SK-N-SH (cell line): ENCODE measurements around the gene RGS6. TPM values are rescaled to one million over a fixed set of nuclear protein-coding genes. Genes with fewer than 3 reads are reported as not detected.

ENCODE experiments used
- CTCF ChIA-PET: fragments of 300-600, 350-600 bp; formaldehyde crosslinking; extraction: SDS; loops from one replicate; lab custom pipeline; 2021; lab: Yijun Ruan, JAX
- POLR2A ChIA-PET: fragments of 350-600 bp; sonication (Branson Sonifier 250); formaldehyde crosslinking; extraction: SDS; loops from one replicate; lab custom pipeline; 2020; ENCODE audit warnings: antibody characterized with exemption, inconsistent platforms; lab: Yijun Ruan, JAX
- DNase-seq: peaks from one replicate; pipeline ENCODE4 v3.0.0; 2012
- H2AFZ ChIP-seq: fragments of 200-600 bp; sonication (generic); 2 replicates; pipeline ENCODE4 v1.8.1; 2016; ENCODE audit warnings: antibody characterized with exemption, mild to moderate bottlenecking, low read depth
- H3F3A ChIP-seq: fragments of 200-600 bp; sonication (generic); replicated peaks from 2 replicates; pipeline ENCODE3; 2016; ENCODE audit warnings: antibody characterized with exemption, mild to moderate bottlenecking; ENCODE audit not compliant: insufficient read depth
- H3K27ac ChIP-seq, 2 experiments: fragments of 200-500 bp in 1 of 2; fragments of 200-600 bp in 1 of 2; sonication (Bioruptor generic) in 1 of 2; sonication (generic), shearing (Covaris generic) in 1 of 2; 2 replicates each; pipeline versions ENCODE4 v1.5.1 to v1.6.1; 2014 to 2016; ENCODE audit warnings: low read depth in 2 of 2, inconsistent platforms in 1 of 2, low read length in 1 of 2, mild to moderate bottlenecking in 1 of 2, mixed read lengths in 1 of 2
- H3K27me3 ChIP-seq: fragments of 200-600 bp; sonication (generic), shearing (Covaris generic); 2 replicates; pipeline ENCODE4 v1.6.1; 2016; ENCODE audit warnings: mixed run types; ENCODE audit not compliant: insufficient read depth
- H3K36me3 ChIP-seq, 2 experiments: fragments of 200-500 bp in 1 of 2; fragments of 200-600 bp in 1 of 2; sonication (Bioruptor generic) in 1 of 2; sonication (generic) in 1 of 2; replicated peaks in 1 of 2; 2 replicates each; pipeline versions ENCODE3 to v1.5.1; 2014 to 2016; ENCODE audit warnings: low read length in 1 of 2, mild to moderate bottlenecking in 1 of 2; ENCODE audit not compliant: insufficient read depth in 2 of 2, control insufficient read depth in 1 of 2
- H3K4me1 ChIP-seq, 2 experiments: fragments of 200-500 bp in 1 of 2; fragments of 200-600 bp in 1 of 2; sonication (Bioruptor generic) in 1 of 2; sonication (generic), shearing (Covaris generic) in 1 of 2; 2 replicates each; pipeline versions ENCODE4 v1.5.1 to v1.6.1; 2014 to 2016; ENCODE audit warnings: low read depth in 1 of 2, low read length in 1 of 2, mixed run types in 1 of 2; ENCODE audit not compliant: insufficient read depth in 2 of 2, control insufficient read depth in 1 of 2
- H3K4me2 ChIP-seq: fragments of 200-600 bp; sonication (generic), shearing (Covaris generic); 2 replicates; pipeline ENCODE4 v1.6.1; 2017; ENCODE audit warnings: mixed run types
- H3K4me3 ChIP-seq, 2 experiments: fragments of 200-500 bp in 1 of 2; fragments of 200-600 bp in 1 of 2; sonication (Bioruptor generic) in 1 of 2; sonication (generic), shearing (Covaris generic) in 1 of 2; 2 replicates each; pipeline versions ENCODE4 v1.5.1 to v1.8.1; 2014 to 2016; ENCODE audit warnings: low read depth in 2 of 2, inconsistent platforms in 1 of 2, low read length in 1 of 2, mild to moderate bottlenecking in 1 of 2, mixed read lengths in 1 of 2, moderate library complexity in 1 of 2
- H3K79me2 ChIP-seq: fragments of 200-600 bp; sonication (generic); 2 replicates; pipeline ENCODE4 v1.8.1; 2017; ENCODE audit warnings: mild to moderate bottlenecking; ENCODE audit not compliant: insufficient read depth
- H3K9ac ChIP-seq: fragments of 200-600 bp; sonication (generic); 2 replicates; pipeline ENCODE4 v1.6.1; 2017; ENCODE audit warnings: mixed run types
- H3K9me2 ChIP-seq: fragments of 200-600 bp; sonication (generic); 2 replicates; pipeline ENCODE4 v1.6.1; 2017; ENCODE audit warnings: mixed run types
- H3K9me3 ChIP-seq: fragments of 200-600 bp; sonication (generic); 2 replicates; pipeline ENCODE4 v1.6.1; 2017; ENCODE audit warnings: mixed run types, mild to moderate bottlenecking, moderate library complexity
- H4K20me1 ChIP-seq: fragments of 200-600 bp; sonication (generic); 2 replicates; pipeline ENCODE4 v1.6.1; 2017; ENCODE audit warnings: mild to moderate bottlenecking, mixed run types; ENCODE audit not compliant: insufficient read depth
- ELF1 ChIP-seq: IDR thresholded peaks from 2 replicates; pipeline ENCODE4 v1.4.0; 2012
- EZH2phosphoT487 ChIP-seq: fragments of 200-600 bp; sonication (generic); IDR thresholded peaks from 2 replicates; pipeline ENCODE4 v1.6.1; 2017; ENCODE audit warnings: low read depth, mixed run types, mild to moderate bottlenecking, antibody characterized with exemption, moderate library complexity, borderline replicate concordance
- MXI1 ChIP-seq: IDR thresholded peaks from 2 replicates; pipeline ENCODE4 v1.6.1; 2012; ENCODE audit warnings: mild to moderate bottlenecking, low read depth, low read length, improper control_type of control experiment
- NRF1 ChIP-seq: IDR thresholded peaks from 2 replicates; pipeline ENCODE4 v1.6.1; 2012; ENCODE audit warnings: low read depth, mild to moderate bottlenecking, low read length
- POLR2AphosphoS5 ChIP-seq: IDR thresholded peaks from 2 replicates; pipeline ENCODE4 v1.6.1; 2012; ENCODE audit warnings: low read depth, low read length
- RAD21 ChIP-seq: IDR thresholded peaks from 2 replicates; pipeline ENCODE4 v1.6.1; 2012; ENCODE audit warnings: mild to moderate bottlenecking, low read length
- RXRA ChIP-seq: IDR thresholded peaks from 2 replicates; pipeline ENCODE4 v1.4.0; 2012; ENCODE audit warnings: low read depth, mild to moderate bottlenecking, borderline replicate concordance
- SIN3A ChIP-seq: IDR thresholded peaks from 2 replicates; pipeline ENCODE4 v1.6.1; 2012; ENCODE audit warnings: low read depth, mild to moderate bottlenecking, low read length, moderate library complexity, borderline replicate concordance
- SMC3 ChIP-seq: IDR thresholded peaks from 2 replicates; pipeline ENCODE4 v1.6.1; 2012; ENCODE audit warnings: low read depth, low read length, improper control_type of control experiment
- TEAD4 ChIP-seq: IDR thresholded peaks from 2 replicates; pipeline ENCODE4 v1.4.0; 2012; ENCODE audit warnings: mild to moderate bottlenecking, borderline replicate concordance; ENCODE audit not compliant: insufficient read depth
- YY1 ChIP-seq: IDR thresholded peaks from 2 replicates; pipeline ENCODE4 v1.4.0; 2012; ENCODE audit warnings: low read depth, mild to moderate bottlenecking
- WGBS: methylation state at CpG from one replicate; pipeline ENCODE4 v1.1.6; 2017; ENCODE audit warnings: low lambda C conversion rate; 5-methylcytosine and 5-hydroxymethylcytosine counted together
- polyA plus RNA-seq, 3 experiments: library from polyadenylated mRNA; depleted of rRNA; stranded (reverse); fragments of >200 nt; gene quantifications; 2 replicates each; pipeline ENCODE4 v1.2.3, GENCODE V29; 2012
- TF ChIP-seq, protein P1 (sequence below): IDR thresholded peaks from 2 replicates; pipeline ENCODE4 v1.4.0; 2012; ENCODE audit warnings: low read depth, borderline replicate concordance
- TF ChIP-seq, protein P2 (sequence below): fragments of 200-600 bp; sonication (generic); IDR thresholded peaks from 2 replicates; pipeline ENCODE4 v1.6.1; 2017; ENCODE audit warnings: antibody characterized with exemption, mild to moderate bottlenecking, moderate library complexity
- TF ChIP-seq, protein P3 (sequence below): IDR thresholded peaks from 2 replicates; pipeline ENCODE4 v1.4.0; 2012; ENCODE audit warnings: low read depth

Gene RGS6
- polyA plus RNA-seq, 1 of the 3 experiments (the other 2 are of a cell fraction): not detected

DNA sequence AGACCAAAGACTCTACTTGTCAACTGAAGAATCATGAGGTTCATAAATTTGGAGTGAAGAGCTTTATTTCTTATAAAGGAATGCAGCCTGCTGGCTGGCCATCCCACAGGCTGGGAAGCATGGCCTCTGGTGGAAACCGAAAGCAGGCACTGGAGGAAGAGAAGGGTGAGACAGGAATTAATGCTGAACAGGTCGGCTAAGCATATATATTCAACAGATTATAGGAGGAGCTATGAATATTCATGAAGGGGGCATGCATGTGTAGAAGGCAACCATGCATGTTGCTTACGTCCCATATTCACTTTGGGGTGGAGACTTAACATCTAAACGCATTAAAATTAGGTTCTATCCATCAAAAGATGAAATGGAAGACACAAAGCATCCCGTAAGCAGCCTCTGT is 20.6 kb upstream of the RGS6 start (continued):
- TF ChIP-seq, protein P1, sequence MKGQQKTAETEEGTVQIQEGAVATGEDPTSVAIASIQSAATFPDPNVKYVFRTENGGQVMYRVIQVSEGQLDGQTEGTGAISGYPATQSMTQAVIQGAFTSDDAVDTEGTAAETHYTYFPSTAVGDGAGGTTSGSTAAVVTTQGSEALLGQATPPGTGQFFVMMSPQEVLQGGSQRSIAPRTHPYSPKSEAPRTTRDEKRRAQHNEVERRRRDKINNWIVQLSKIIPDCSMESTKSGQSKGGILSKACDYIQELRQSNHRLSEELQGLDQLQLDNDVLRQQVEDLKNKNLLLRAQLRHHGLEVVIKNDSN: no peak
- no peak for TF ChIP-seq POLR2AphosphoS5

DNA sequence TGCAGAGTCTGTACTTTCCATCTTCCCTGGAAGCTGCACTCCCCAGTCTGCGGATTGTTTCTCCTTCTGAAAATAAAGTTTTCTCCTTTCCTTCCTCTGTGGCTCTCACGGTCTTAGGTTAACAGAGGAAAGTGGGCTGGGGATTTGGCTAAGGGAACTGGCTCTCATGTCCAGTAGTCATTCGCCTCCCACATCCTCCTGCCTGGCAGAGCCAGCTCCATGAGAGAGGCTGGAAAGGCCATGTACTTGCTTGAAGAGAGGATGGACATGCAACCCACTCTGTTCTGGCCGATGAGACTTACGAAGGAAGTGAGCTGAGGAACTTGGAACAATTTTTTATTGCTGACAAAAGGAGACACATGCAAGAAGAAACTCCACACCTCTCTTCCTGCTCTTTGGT is 18.9 kb upstream of the RGS6 start:
- H3K27me3 ChIP-seq: peaks cover 21% of the 10 kb centered on the region; the same call in 1 of the 2 replicates
- no peaks in the 10 kb centered on the region for H3K36me3 ChIP-seq
- H3K4me1 ChIP-seq: no peaks in the 10 kb centered on the region
- no peaks in the 10 kb centered on the region for H3K9me3 ChIP-seq
- H3K79me2 ChIP-seq: no peaks in the 10 kb centered on the region
- H4K20me1 ChIP-seq: no peaks in the 10 kb centered on the region
- H3F3A ChIP-seq: no peaks in the 10 kb centered on the region
- H3K9ac ChIP-seq: no peak overlapping the region
- no peak overlapping the region for H3K4me2 ChIP-seq
- H3K27ac ChIP-seq: no peak overlapping the region
- TF ChIP-seq YY1: no peak
- TF ChIP-seq, protein P2, sequence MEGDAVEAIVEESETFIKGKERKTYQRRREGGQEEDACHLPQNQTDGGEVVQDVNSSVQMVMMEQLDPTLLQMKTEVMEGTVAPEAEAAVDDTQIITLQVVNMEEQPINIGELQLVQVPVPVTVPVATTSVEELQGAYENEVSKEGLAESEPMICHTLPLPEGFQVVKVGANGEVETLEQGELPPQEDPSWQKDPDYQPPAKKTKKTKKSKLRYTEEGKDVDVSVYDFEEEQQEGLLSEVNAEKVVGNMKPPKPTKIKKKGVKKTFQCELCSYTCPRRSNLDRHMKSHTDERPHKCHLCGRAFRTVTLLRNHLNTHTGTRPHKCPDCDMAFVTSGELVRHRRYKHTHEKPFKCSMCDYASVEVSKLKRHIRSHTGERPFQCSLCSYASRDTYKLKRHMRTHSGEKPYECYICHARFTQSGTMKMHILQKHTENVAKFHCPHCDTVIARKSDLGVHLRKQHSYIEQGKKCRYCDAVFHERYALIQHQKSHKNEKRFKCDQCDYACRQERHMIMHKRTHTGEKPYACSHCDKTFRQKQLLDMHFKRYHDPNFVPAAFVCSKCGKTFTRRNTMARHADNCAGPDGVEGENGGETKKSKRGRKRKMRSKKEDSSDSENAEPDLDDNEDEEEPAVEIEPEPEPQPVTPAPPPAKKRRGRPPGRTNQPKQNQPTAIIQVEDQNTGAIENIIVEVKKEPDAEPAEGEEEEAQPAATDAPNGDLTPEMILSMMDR: no peak
- no peak for TF ChIP-seq TEAD4
- TF ChIP-seq NRF1: no peak
- no peak for TF ChIP-seq SMC3
- no peak for TF ChIP-seq MXI1
- TF ChIP-seq, protein P3, sequence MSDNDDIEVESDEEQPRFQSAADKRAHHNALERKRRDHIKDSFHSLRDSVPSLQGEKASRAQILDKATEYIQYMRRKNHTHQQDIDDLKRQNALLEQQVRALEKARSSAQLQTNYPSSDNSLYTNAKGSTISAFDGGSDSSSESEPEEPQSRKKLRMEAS: no peak
- TF ChIP-seq RAD21: no peak
- TF ChIP-seq EZH2phosphoT487: no peak
- TF ChIP-seq, protein P1: no peak
- no peak for TF ChIP-seq POLR2AphosphoS5
- TF ChIP-seq ELF1: no peak
- no peak for TF ChIP-seq SIN3A
- TF ChIP-seq RXRA: no peak
- CTCF ChIA-PET: no interaction called here
- H3K4me3 ChIP-seq: no peak overlapping the region
- no peaks in the 10 kb centered on the region for H3K9me2 ChIP-seq
- DNase-seq: no peak
- H2AFZ ChIP-seq: no peak overlapping the region
- 1% methylated on average over 5 of the region's 5 CpGs for WGBS
- POLR2A ChIA-PET: no interaction called here
